Karpas-422 (cell line): ENCODE measurements around the gene DAB2IP. TPM values are rescaled to one million over a fixed set of nuclear protein-coding genes. Genes with fewer than 3 reads are reported as not detected.

Experiments used
- DNase-seq: peaks from one replicate; pipeline ENCODE4 v3.0.0-alpha.2; 2015
- H2AFZ ChIP-seq: fragments of 200-600 bp; sonication (generic); 2 replicates; pipeline ENCODE4 v1.6.1; 2014; ENCODE audit warnings: antibody characterized with exemption, low read length, mixed read lengths
- H3K27ac ChIP-seq: fragments of 200-600 bp; sonication (generic); 2 replicates; pipeline ENCODE4 v1.5.1; 2014; ENCODE audit warnings: mild to moderate bottlenecking, low read length, moderate library complexity
- H3K27me3 ChIP-seq: fragments of 200-600 bp; sonication (generic); 2 replicates; pipeline ENCODE4 v1.6.1; 2014; ENCODE audit warnings: low read length, mixed read lengths
- H3K36me3 ChIP-seq: fragments of 200-600 bp; sonication (generic); 2 replicates; pipeline ENCODE4 v1.6.1; 2014; ENCODE audit warnings: low read length, mixed read lengths; ENCODE audit not compliant: insufficient read depth
- H3K4me1 ChIP-seq: fragments of 200-600 bp; sonication (generic); 2 replicates; pipeline ENCODE4 v1.6.1; 2014; ENCODE audit warnings: mild to moderate bottlenecking, low read length, mixed read lengths
- H3K4me2 ChIP-seq: fragments of 200-600 bp; sonication (generic); 2 replicates; pipeline ENCODE4 v1.6.1; 2014; ENCODE audit warnings: low read length, low read depth, mild to moderate bottlenecking; ENCODE audit not compliant: poor library complexity, severe bottlenecking
- H3K4me3 ChIP-seq: fragments of 200-600 bp; sonication (generic); 2 replicates; pipeline ENCODE4 v1.5.1; 2014; ENCODE audit warnings: mild to moderate bottlenecking, antibody characterized with exemption, low read length, mixed read lengths
- H3K79me2 ChIP-seq: fragments of 200-600 bp; sonication (generic); 2 replicates; pipeline ENCODE4 v1.6.1; 2014; ENCODE audit warnings: mild to moderate bottlenecking, low read length, mixed read lengths
- H3K9ac ChIP-seq: fragments of 200-600 bp; sonication (generic); 2 replicates; pipeline ENCODE4 v1.6.0; 2014; ENCODE audit warnings: low read length
- H3K9me2 ChIP-seq: fragments of 200-600 bp; sonication (generic), shearing (Covaris generic); replicated peaks from 2 replicates; pipeline ENCODE4 v1.6.0; 2014; ENCODE audit warnings: mild to moderate bottlenecking, low read length, moderate library complexity; ENCODE audit not compliant: insufficient read depth
- H3K9me3 ChIP-seq: fragments of 300-700, 200-600 bp; sonication (generic); 2 replicates; pipeline ENCODE4 v1.6.1; 2014; ENCODE audit warnings: low read length, mixed read lengths
- H4K20me1 ChIP-seq: fragments of 200-600 bp; sonication (generic); 2 replicates; pipeline ENCODE4 v1.6.1; 2014; ENCODE audit warnings: mild to moderate bottlenecking, antibody characterized with exemption, low read length, low read depth; ENCODE audit not compliant: insufficient read depth
- total RNA-seq: library from RNA; depleted of rRNA; stranded (reverse); fragments of >200 nt; shearing (Covaris generic); gene quantifications from 2 replicates; pipeline ENCODE4 v1.2.3, GENCODE V29; 2014; ENCODE audit warnings: low replicate concordance

Gene DAB2IP
- total RNA-seq, 1 experiment from 2014 or later: 1.3 TPM

DNA sequence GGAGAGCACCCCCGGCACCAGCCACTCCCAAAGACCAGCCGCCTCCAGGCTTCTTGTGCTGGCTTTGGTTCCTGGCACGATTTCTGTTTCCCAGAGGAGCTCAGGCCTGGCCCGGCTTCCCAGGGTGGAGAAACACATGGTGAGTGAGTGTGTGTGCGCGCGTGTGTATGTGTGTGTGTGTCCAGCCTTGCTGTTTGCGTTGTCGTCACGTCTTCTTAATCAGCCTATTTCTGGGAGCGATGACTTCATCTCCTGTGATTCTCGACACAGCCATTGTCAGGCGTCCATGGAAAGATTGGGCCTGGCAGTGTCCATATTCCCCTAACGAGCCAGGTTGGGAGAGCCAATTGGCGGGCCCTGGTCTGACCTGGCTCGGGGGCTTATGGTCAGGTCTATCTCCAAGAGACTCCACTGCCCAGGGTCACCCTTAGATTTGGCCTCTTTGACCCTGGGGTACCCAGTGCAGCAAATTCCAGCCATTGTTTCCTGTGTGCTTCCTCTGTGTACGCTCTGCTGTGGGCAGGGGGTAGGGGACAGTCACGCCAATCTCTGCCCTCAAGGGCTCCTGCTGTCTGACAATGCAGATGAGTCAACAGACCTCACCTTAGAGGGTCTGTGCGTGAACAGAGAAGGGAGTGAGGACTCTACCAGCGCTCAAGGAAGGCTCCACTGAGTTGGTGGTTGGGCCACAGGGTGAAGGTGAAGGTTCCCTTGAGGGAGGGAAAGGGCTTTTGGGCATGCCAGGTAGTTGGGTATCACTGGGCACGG is 73.8 kb downstream of the DAB2IP start:
- Histone ChIP-seq H3K9me2 (no peaks in the 10 kb centered on the region), H3K9me3 (no peaks in the 10 kb centered on the region), H3K27ac (no peak overlapping the region), H3K79me2 (no peaks in the 10 kb centered on the region), H2AFZ (no peak overlapping the region), H3K4me2 (no peak overlapping the region), H3K4me1 (peaks cover 14% of the 10 kb centered on the region), H3K27me3 (no peaks in the 10 kb centered on the region), H3K36me3 (no peaks in the 10 kb centered on the region), H4K20me1 (no peaks in the 10 kb centered on the region; the same call in 1 of the 2 replicates), H3K9ac (no peak overlapping the region), H3K4me3 (no peak overlapping the region)
- DNase-seq: no peak

DNA sequence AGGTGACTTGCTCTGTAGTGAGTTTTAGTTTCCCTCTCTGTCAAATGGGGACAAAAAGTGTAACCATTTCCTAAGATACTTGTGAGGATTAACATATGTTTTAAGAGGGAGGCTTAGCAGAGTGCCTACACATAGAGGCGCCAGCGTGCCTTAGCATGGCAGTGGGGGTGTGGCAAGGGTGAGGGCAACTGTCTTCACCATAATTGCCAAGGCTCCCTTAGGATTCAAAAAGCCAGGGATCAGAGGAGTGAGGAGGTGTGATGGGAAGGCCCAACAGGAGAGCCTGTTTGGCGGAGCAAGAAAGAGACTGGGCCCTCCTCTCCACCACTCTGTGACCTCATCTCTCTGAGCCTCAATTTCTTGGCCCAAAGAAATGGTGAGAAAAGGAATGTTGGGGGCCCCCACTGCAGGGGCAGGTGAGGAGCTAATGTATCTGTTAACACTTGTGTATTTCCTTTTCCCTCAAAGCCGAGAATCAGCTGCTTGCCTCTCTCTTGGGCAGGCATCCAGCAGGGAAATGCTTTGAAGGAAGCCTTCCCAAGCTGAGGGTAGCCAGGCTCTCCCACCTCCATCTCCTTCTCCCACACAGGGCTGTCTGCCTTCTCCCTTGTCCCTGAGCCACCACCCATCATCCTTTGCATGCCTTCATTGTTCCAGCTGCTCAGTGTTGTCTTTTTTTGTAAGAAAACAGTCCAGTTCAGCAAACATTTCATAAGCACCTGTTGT is 76.0 kb downstream of the DAB2IP start:
- H3K4me3 ChIP-seq: no peak overlapping the region
- no peak for DNase-seq
- no peaks in the 10 kb centered on the region for H3K27me3 ChIP-seq
- H3K79me2 ChIP-seq: no peaks in the 10 kb centered on the region
- no peaks in the 10 kb centered on the region for H3K9me3 ChIP-seq
- H3K4me1 ChIP-seq: peaks cover 14% of the 10 kb centered on the region
- no peak overlapping the region for H3K27ac ChIP-seq
- H3K36me3 ChIP-seq: no peaks in the 10 kb centered on the region
- no peaks in the 10 kb centered on the region for H4K20me1 ChIP-seq
- no peak overlapping the region for H2AFZ ChIP-seq
- no peaks in the 10 kb centered on the region for H3K9me2 ChIP-seq
- H3K4me2 ChIP-seq: no peak overlapping the region
- H3K9ac ChIP-seq: no peak overlapping the region

DNA sequence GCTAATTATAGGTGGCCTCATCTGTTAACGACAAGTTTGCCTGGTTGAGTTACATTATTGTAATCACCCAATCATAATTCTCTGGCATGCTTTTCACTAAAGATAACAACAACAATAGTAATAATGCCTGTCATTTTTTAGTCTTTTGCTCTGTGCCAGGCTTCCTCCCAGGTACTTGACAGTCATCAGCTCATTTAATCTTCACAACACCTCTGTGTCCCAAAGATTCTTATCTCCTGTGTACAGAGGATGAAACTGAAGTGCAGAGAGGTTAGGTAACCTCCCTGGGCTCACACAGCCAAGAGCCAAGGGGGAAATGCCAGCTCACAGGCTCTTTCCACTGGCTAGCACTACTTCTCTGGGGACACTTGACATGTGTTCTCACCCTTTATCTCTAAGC is 77.5 kb downstream of the DAB2IP start:
- H3K27me3 ChIP-seq: no peaks in the 10 kb centered on the region
- no peaks in the 10 kb centered on the region for H3K9me2 ChIP-seq
- H3K79me2 ChIP-seq: no peaks in the 10 kb centered on the region
- no peak for DNase-seq
- no peak overlapping the region for H3K9ac ChIP-seq
- H3K9me3 ChIP-seq: no peaks in the 10 kb centered on the region
- H3K36me3 ChIP-seq: no peaks in the 10 kb centered on the region
- peaks cover 8% of the 10 kb centered on the region for H3K4me1 ChIP-seq
- no peak overlapping the region for H3K27ac ChIP-seq
- H2AFZ ChIP-seq: no peak overlapping the region
- no peak overlapping the region for H3K4me2 ChIP-seq
- no peak overlapping the region for H3K4me3 ChIP-seq
- no peaks in the 10 kb centered on the region for H4K20me1 ChIP-seq

- Histone ChIP-seq H3K4me2 (no peak overlapping the region), H3K4me1 (peaks cover 8% of the 10 kb centered on the region), H4K20me1 (no peaks in the 10 kb centered on the region), H3K36me3 (no peaks in the 10 kb centered on the region), H3K9ac (no peak overlapping the region), H3K4me3 (no peak overlapping the region), H2AFZ (no peak overlapping the region), H3K27me3 (no peaks in the 10 kb centered on the region), H3K79me2 (no peaks in the 10 kb centered on the region), H3K9me2 (no peaks in the 10 kb centered on the region), H3K9me3 (no peaks in the 10 kb centered on the region), H3K27ac (no peak overlapping the region)
- no peak for DNase-seq
Observed at GRCh38 chr9:121729769-121730562, 78.5 kb downstream of the DAB2IP start.

GRCh38 chr9:121731090-121731489 is 79.7 kb downstream of the DAB2IP start:
- Histone ChIP-seq H3K79me2 (no peaks in the 10 kb centered on the region), H3K9me3 (no peaks in the 10 kb centered on the region), H3K4me2 (no peak overlapping the region), H3K27me3 (no peaks in the 10 kb centered on the region), H3K27ac (no peak overlapping the region), H3K9ac (no peak overlapping the region), H3K9me2 (no peaks in the 10 kb centered on the region), H2AFZ (no peak overlapping the region), H3K36me3 (no peaks in the 10 kb centered on the region), H3K4me3 (no peak overlapping the region), H3K4me1 (peaks cover 14% of the 10 kb centered on the region), H4K20me1 (no peaks in the 10 kb centered on the region)
- DNase-seq: no peak

DNA sequence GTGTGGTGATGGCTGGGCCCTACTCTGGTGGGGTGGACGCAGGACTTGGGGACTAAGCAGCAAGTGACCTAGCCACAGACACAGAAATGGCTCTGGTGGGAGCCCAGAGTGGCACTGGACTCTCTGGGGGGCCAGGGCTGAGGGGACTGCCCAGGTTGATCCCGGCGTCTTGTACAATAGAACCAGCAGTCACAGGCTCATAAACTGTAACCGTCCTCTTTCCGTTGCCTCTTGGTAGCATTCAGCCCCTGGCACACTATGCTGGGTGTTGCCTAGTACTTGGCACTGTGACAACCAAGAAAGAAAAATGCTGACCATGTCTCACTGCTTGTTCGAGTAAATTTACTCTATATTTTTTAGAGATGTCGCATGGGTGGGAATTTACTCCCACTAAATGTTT is 80.5 kb downstream of the DAB2IP start:
- no peak for DNase-seq
- H3K4me2 ChIP-seq: no peak overlapping the region
- no peak overlapping the region for H3K27ac ChIP-seq
- H4K20me1 ChIP-seq: no peaks in the 10 kb centered on the region
- H2AFZ ChIP-seq: no peak overlapping the region
- H3K4me1 ChIP-seq: peaks cover 14% of the 10 kb centered on the region
- H3K79me2 ChIP-seq: no peaks in the 10 kb centered on the region
- no peaks in the 10 kb centered on the region for H3K27me3 ChIP-seq
- H3K9ac ChIP-seq: no peak overlapping the region
- no peaks in the 10 kb centered on the region for H3K9me3 ChIP-seq
- H3K9me2 ChIP-seq: no peaks in the 10 kb centered on the region
- H3K4me3 ChIP-seq: no peak overlapping the region
- no peaks in the 10 kb centered on the region for H3K36me3 ChIP-seq

DNA sequence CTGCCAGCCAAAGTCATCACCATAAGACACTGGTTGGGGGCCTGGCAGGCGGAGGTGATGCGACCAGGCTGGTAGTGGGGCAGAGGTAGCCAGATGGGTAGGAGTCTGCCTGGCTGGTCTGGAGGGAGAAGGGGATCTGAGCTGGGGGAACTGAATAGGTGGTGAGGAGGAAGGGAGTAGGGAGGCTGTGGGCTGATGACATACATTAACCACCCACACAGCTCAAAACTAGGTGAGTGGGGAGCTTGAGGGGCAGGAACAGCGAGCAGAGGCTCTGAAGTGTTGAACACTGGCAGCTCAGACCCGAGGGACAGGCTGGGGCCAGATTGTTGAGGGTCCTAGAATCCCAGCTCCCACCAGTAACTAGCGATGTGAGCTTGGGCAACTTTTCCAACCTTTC is 81.0 kb downstream of the DAB2IP start:
- Histone ChIP-seq H2AFZ (no peak overlapping the region), H3K4me3 (no peak overlapping the region), H3K27ac (no peak overlapping the region), H3K4me1 (peaks cover 14% of the 10 kb centered on the region), H3K9me2 (no peaks in the 10 kb centered on the region), H3K79me2 (no peaks in the 10 kb centered on the region), H3K36me3 (no peaks in the 10 kb centered on the region), H3K27me3 (no peaks in the 10 kb centered on the region), H3K4me2 (no peak overlapping the region), H3K9ac (no peak overlapping the region), H4K20me1 (no peaks in the 10 kb centered on the region), H3K9me3 (no peaks in the 10 kb centered on the region)
- DNase-seq: no peak

GRCh38 chr9:121732886-121733285 is 81.5 kb downstream of the DAB2IP start:
- no peak overlapping the region for H3K27ac ChIP-seq
- H3K9ac ChIP-seq: no peak overlapping the region
- H3K4me1 ChIP-seq: peaks cover 14% of the 10 kb centered on the region

More at GRCh38 chr9:121732886-121733285, 81.5 kb downstream of the DAB2IP start:
- no peak overlapping the region for H3K4me2 ChIP-seq
- no peaks in the 10 kb centered on the region for H3K27me3 ChIP-seq
- H3K9me3 ChIP-seq: no peaks in the 10 kb centered on the region
- no peak overlapping the region for H3K4me3 ChIP-seq
- H2AFZ ChIP-seq: no peak overlapping the region
- DNase-seq: no peak
- no peaks in the 10 kb centered on the region for H4K20me1 ChIP-seq
- no peaks in the 10 kb centered on the region for H3K36me3 ChIP-seq
- no peaks in the 10 kb centered on the region for H3K79me2 ChIP-seq
- H3K9me2 ChIP-seq: no peaks in the 10 kb centered on the region
